ENCODE data around the gene C4orf54. TPM values are rescaled to one million over a fixed set of nuclear protein-coding genes. Genes with fewer than 3 reads are reported as not detected.

C4orf54 gene
- total RNA-seq, 2 experiments from 2014 or later = not detected

GRCh38 chr4:99654361-99654761 lies 3.3 kb downstream of the C4orf54 start:
- intact Hi-C loops (cut with micrococcal nuclease) = no loop called here
- ATAC-seq = no peak
- H3K4me1 Mint-ChIP-seq (ENCODE audit: low read depth) = no peaks in the 10 kb centered on the region
- TF ChIP-seq, protein P1, sequence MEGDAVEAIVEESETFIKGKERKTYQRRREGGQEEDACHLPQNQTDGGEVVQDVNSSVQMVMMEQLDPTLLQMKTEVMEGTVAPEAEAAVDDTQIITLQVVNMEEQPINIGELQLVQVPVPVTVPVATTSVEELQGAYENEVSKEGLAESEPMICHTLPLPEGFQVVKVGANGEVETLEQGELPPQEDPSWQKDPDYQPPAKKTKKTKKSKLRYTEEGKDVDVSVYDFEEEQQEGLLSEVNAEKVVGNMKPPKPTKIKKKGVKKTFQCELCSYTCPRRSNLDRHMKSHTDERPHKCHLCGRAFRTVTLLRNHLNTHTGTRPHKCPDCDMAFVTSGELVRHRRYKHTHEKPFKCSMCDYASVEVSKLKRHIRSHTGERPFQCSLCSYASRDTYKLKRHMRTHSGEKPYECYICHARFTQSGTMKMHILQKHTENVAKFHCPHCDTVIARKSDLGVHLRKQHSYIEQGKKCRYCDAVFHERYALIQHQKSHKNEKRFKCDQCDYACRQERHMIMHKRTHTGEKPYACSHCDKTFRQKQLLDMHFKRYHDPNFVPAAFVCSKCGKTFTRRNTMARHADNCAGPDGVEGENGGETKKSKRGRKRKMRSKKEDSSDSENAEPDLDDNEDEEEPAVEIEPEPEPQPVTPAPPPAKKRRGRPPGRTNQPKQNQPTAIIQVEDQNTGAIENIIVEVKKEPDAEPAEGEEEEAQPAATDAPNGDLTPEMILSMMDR (IDR thresholded peaks at IDR 0.05) = no peak
- no peak overlapping the region for H3K27ac Mint-ChIP-seq
- H3K9me3 Mint-ChIP-seq = no peaks in the 10 kb centered on the region
- POLR2A ChIA-PET = no interaction called here
- no peaks in the 10 kb centered on the region for H3K36me3 Mint-ChIP-seq (ENCODE audit: low read depth)
- CTCF ChIA-PET = no interaction called here
- DNase-seq = no peak
- H3K27me3 Mint-ChIP-seq = no peaks in the 10 kb centered on the region
- H3K4me3 Mint-ChIP-seq = no peak overlapping the region

DNA sequence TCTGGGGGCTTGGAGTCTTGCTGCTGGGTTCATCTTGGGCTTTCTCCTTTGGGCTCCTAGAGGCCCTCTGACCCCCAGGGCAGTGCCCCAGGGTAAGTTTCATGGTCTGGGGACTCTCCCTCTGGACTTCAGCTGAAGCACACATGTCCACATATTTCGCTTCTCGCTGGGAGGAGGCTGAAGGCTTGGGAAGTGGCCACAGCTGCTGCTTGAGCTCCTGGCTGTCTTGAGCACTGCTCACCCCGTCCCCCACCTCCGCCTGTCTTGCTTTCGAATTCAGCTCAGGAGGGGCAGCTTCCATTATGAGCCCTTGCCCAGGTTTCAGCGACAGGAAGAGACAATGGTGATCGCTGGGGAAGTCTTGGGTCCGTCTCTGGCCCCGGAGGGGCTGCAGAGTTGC lies 3.7 kb downstream of the C4orf54 start:
- ChIA-PET POLR2A (no interaction called here), CTCF (no interaction called here)
- Mint-ChIP-seq H3K27ac (no peak overlapping the region), H3K4me1 (ENCODE audit: low read depth) (no peaks in the 10 kb centered on the region), H3K36me3 (ENCODE audit: low read depth) (no peaks in the 10 kb centered on the region), H3K4me3 (no peak overlapping the region), H3K9me3 (no peaks in the 10 kb centered on the region), H3K27me3 (no peaks in the 10 kb centered on the region)
- no peak for ATAC-seq
- TF ChIP-seq, protein P1 (IDR thresholded peaks at IDR 0.05) = no peak
- no peak for DNase-seq
- intact Hi-C loops (cut with micrococcal nuclease) = no loop called here

DNA sequence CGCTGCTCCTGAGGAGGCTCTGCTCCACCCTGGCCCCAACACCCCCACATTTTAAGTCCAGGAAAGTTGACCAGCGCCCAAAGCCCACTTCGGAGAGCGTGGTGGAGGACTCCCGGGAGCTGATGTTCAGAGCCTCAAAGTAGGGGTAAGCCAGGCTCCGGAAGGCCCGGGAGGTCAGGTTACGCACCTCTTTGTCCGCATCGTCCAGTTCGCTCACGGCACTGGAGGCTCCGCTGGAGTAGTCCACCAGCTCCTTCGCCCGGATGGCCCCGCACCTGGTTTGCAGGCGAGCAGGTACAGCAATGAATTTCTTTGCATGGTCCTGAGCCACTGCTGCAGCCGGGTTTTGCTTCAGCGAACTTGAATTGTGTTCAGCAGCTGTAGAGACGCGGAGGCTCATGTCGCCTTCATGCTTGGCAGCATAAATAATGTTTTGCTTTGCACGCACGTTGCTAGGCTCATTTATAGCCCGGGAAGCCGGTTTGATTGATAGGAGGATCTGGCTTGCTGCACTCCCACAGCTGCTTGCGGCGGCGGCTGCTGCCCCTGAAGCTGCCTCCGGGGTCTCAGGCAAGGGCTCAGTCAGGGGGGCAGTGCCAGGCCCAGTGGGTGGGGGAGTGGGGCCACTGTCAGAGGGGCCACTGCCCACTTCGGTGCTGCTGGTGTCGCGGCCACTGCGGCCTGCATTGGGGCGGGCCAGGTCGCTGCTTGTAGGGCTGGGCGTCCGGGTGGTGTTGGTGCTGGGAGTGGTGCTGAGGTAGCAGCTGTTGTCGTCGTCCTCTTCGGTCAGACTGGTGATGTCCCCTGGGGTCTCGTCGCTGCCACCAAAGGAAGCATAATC lies 4.8 kb downstream of the C4orf54 start:
- DNase-seq (no peak), ATAC-seq (no peak)
- H3K9me3 Mint-ChIP-seq = no peaks in the 10 kb centered on the region
- H3K36me3 Mint-ChIP-seq (ENCODE audit: low read depth) = no peaks in the 10 kb centered on the region
- H3K4me1 Mint-ChIP-seq (ENCODE audit: low read depth) = no peaks in the 10 kb centered on the region
- no peak overlapping the region for H3K27ac Mint-ChIP-seq
- ChIA-PET POLR2A (no interaction called here), CTCF (no interaction called here)
- TF ChIP-seq, protein P1 (IDR thresholded peaks at IDR 0.05) = no peak
- no peak overlapping the region for H3K4me3 Mint-ChIP-seq
- no peaks in the 10 kb centered on the region for H3K27me3 Mint-ChIP-seq
- intact Hi-C loops (cut with micrococcal nuclease) = no loop called here

DNA sequence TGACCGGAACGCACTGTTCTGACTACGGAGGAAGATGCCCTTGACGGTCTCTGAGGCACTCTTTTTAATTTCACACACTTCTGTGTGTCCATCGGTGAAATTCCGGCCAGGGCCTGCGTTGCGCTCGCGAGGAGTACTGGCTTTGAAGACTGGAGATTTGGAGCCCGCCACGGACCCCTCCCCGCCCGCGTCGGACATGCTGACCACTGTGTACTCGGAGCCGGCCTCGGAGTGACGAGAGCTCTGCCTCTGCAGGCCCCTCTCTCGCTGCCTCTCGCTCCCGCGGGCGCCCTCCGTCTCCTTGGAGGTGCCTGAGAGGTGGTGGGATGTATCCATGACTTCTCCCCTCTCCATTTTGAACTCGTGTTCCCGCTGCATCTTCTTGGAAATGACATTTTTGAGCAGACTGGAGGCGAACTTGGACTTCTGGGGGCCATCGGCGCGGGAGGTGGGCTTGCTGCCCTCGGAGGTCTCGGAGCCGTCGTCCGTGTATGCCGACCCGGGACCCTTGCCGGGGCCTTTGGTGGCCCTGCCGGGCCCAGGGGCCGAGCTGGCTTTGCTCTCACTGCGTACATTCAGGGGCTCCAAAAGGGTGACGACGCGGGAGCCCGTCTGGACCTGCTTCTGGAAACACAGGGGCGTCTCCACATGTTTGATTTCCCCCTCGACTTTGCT lies 5.7 kb downstream of the C4orf54 start:
- no peaks in the 10 kb centered on the region for H3K36me3 Mint-ChIP-seq (ENCODE audit: low read depth)
- TF ChIP-seq, protein P1 (IDR thresholded peaks at IDR 0.05) = no peak
- intact Hi-C loops (cut with micrococcal nuclease) = no loop called here
- H3K4me3 Mint-ChIP-seq = no peak overlapping the region
- ATAC-seq (no peak), DNase-seq (no peak)
- no peaks in the 10 kb centered on the region for H3K4me1 Mint-ChIP-seq (ENCODE audit: low read depth)
- H3K9me3 Mint-ChIP-seq = no peaks in the 10 kb centered on the region
- POLR2A ChIA-PET = no interaction called here
- no peaks in the 10 kb centered on the region for H3K27me3 Mint-ChIP-seq
- CTCF ChIA-PET = no interaction called here
- H3K27ac Mint-ChIP-seq = no peak overlapping the region

DNA sequence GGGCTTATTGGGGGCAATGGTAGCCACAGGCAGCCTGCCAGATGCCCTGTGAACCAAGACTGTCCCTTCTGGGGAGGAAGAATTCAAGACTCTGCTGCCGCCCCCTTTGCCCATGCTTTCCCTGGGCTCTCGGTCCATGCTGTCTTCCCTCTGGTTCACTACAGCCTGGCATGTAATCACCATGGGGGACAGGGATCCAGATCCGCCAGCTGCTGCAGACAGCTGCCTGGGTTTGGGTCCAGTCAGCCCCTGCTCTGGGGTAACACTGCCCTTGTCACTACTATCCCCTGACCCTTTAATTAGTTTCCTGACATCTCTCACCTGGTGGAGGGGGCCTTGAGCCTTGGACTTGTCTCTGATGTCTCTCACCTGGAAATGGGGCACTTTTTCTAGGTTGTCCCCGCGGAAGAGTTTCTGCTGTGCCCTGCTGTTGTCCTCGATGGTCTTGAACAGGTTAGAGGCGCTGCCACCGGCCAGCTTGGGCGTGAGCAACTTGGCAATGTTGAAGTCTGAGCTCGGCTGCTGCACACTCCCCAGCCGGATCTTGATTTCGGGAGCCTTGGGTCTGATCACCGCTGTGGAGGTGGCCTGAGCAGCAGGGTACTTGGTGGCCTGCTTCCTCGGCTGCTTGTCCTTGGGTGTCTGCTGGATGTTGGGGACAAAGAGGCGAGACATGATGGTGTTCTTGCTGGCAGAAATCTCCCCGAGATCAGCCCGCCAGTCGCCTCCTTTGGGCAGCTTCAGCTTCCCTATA lies 6.4 kb downstream of the C4orf54 start:
- Mint-ChIP-seq H3K9me3 (no peaks in the 10 kb centered on the region), H3K27me3 (no peaks in the 10 kb centered on the region), H3K4me1 (ENCODE audit: low read depth) (no peaks in the 10 kb centered on the region), H3K36me3 (ENCODE audit: low read depth) (no peaks in the 10 kb centered on the region), H3K27ac (no peak overlapping the region), H3K4me3 (no peak overlapping the region)
- DNase-seq (no peak), ATAC-seq (no peak)
- intact Hi-C loops (cut with micrococcal nuclease) = no loop called here
- POLR2A ChIA-PET = no interaction called here
- CTCF ChIA-PET = no interaction called here
- TF ChIP-seq, protein P1 (IDR thresholded peaks at IDR 0.05) = no peak

All from activated CD8-positive, alpha-beta T cell treated with anti-CD3 and anti-CD28 coated beads for 36 hours (primary cell).